HepG2 (cell line): ENCODE data around the gene ELMOD3. TPM values are rescaled to one million over a fixed set of nuclear protein-coding genes. Genes with fewer than 3 reads are reported as not detected.
A peak's percentile ranks its signal among the peaks of the same experiment; 100 is the strongest.

Experiments
- AKAP8 ChIP-seq: sonication (generic); formaldehyde crosslinking; IDR thresholded peaks from 2 replicates; pipeline ENCODE4 v1.5.1; 2020; ENCODE audit warnings: mild to moderate bottlenecking, missing genetic modification reagents
- HNRNPUL1 ChIP-seq: fragments of 200-400 bp; formaldehyde crosslinking; IDR thresholded peaks from 2 replicates; pipeline ENCODE4 v1.6.1; 2017; ENCODE audit warnings: low read depth, mild to moderate bottlenecking, low read length, moderate library complexity
- HOXA7 ChIP-seq: sonication (generic); formaldehyde crosslinking; IDR thresholded peaks from 2 replicates; pipeline ENCODE4 v1.8.1; 2022; ENCODE audit warnings: mild to moderate bottlenecking, missing genetic modification reagents, moderate library complexity
- HOXA9 ChIP-seq: sonication (generic); formaldehyde crosslinking; IDR thresholded peaks from 2 replicates; pipeline ENCODE4 v1.8.1; 2022; ENCODE audit warnings: missing genetic modification reagents, mild to moderate bottlenecking, moderate library complexity, borderline replicate concordance
- KLF11 ChIP-seq: IDR thresholded peaks from 2 replicates; pipeline ENCODE4 v1.6.1; 2016; ENCODE audit warnings: missing compliant biosample characterization
- MEIS2 ChIP-seq: sonication (generic); formaldehyde crosslinking; IDR thresholded peaks from 2 replicates; pipeline ENCODE4 v1.9.0; 2021; ENCODE audit warnings: mild to moderate bottlenecking, missing genetic modification reagents
- NFAT5 ChIP-seq: sonication (generic); formaldehyde crosslinking; IDR thresholded peaks from 2 replicates; pipeline ENCODE4 v1.4.0; 2020; ENCODE audit warnings: missing genetic modification reagents
- RERE ChIP-seq: IDR thresholded peaks from 2 replicates; pipeline ENCODE4 v1.6.1; 2016; ENCODE audit warnings: low read depth, missing genetic modification reagents, missing compliant biosample characterization
- SALL1 ChIP-seq: sonication (generic); formaldehyde crosslinking; IDR thresholded peaks from 2 replicates; pipeline ENCODE4 v1.8.0; 2022; ENCODE audit warnings: mild to moderate bottlenecking, missing genetic modification reagents
- SRSF9 ChIP-seq: fragments of 200-400 bp; formaldehyde crosslinking; IDR thresholded peaks from 2 replicates; pipeline ENCODE4 v1.6.1; 2018; ENCODE audit warnings: borderline replicate concordance, mild to moderate bottlenecking, low read depth, low read length; ENCODE audit not compliant: insufficient read depth, poor library complexity, severe bottlenecking
- TAF1 ChIP-seq: sonication (generic); formaldehyde crosslinking; IDR thresholded peaks from 2 replicates; pipeline ENCODE4 v1.4.0; 2020; ENCODE audit warnings: missing genetic modification reagents
- ZNF274 ChIP-seq: sonication (generic); formaldehyde crosslinking; IDR thresholded peaks from 2 replicates; pipeline ENCODE4 v1.5.1; 2020; ENCODE audit warnings: mild to moderate bottlenecking, missing genetic modification reagents
- ZNF510 ChIP-seq: sonication (generic); formaldehyde crosslinking; IDR thresholded peaks from 2 replicates; pipeline ENCODE4 v1.4.0; 2020; ENCODE audit warnings: low read depth, mild to moderate bottlenecking, missing genetic modification reagents
- ZSCAN22 ChIP-seq: sonication (generic); formaldehyde crosslinking; IDR thresholded peaks from 2 replicates; pipeline ENCODE4 v1.4.0; 2020; ENCODE audit warnings: mild to moderate bottlenecking, missing genetic modification reagents
- polyA plus RNA-seq, 8 experiments: library from polyadenylated mRNA; depleted of rRNA in 3 of 8; stranded (reverse) in 7 of 8; unstranded in 1 of 8; fragments of >200 nt; fragmentation: Illumina TruSeq in 4 of 8; extraction: Trizol in 4 of 8; gene quantifications; 2 replicates each; pipeline versions ENCODE4 v1.2.1 to v1.2.3, GENCODE V29; 2011 to 2016; ENCODE audit warnings: low read depth in 4 of 8, missing spikeins in 1 of 8, mixed read lengths in 1 of 8; ENCODE audit not compliant: insufficient read depth in 1 of 8
- total RNA-seq, 5 experiments: library from RNA; depleted of rRNA; stranded (reverse); fragments of >200 nt; fragmentation: Illumina TruSeq; extraction: Trizol; gene quantifications; 2 replicates each; pipeline ENCODE4 v1.2.3, GENCODE V29; 2016; ENCODE audit warnings: low read depth in 1 of 5

The ELMOD3 gene
- total and polyA plus RNA-seq, 2 of the 13 experiments (the other 11 are each of a cell fraction or from before 2014, with no cell fraction given), result 13.3 to 19.5 TPM

GRCh38 chr2:85390941-85391669 is 36.5 kb downstream of the ELMOD3 start (continued):
- no peak for TF ChIP-seq ZNF274
- no peak for TF ChIP-seq NFAT5
- TF ChIP-seq HOXA9, result no peak
- TF ChIP-seq KLF11, result no peak
- TF ChIP-seq AKAP8 (CRISPR knock-in tag), result no peak
- no peak for TF ChIP-seq RERE (CRISPR knock-in tag)
- TF ChIP-seq TAF1 (CRISPR knock-in tag), result no peak
- TF ChIP-seq SALL1, result peak; percentile 79; the same call in 1 of the 2 replicates
- no peak for TF ChIP-seq ZNF510 (CRISPR knock-in tag)
- no peak for TF ChIP-seq HNRNPUL1
- TF ChIP-seq SRSF9, result no peak
- no peak for TF ChIP-seq HOXA7 (CRISPR knock-in tag)
- TF ChIP-seq MEIS2 (CRISPR knock-in tag), result 0 out of 2 replicates have a peak, but pooled peaks have one; percentile 32
- TF ChIP-seq ZSCAN22 (CRISPR knock-in tag), result no peak
